ENCODE data around the gene GRAPL.
"Not testable (repeated sequence)": the region's sequence is repeated elsewhere in the genome, so short reads cannot be mapped to it uniquely, and the experiment has no call there.

The GRAPL gene

DNA sequence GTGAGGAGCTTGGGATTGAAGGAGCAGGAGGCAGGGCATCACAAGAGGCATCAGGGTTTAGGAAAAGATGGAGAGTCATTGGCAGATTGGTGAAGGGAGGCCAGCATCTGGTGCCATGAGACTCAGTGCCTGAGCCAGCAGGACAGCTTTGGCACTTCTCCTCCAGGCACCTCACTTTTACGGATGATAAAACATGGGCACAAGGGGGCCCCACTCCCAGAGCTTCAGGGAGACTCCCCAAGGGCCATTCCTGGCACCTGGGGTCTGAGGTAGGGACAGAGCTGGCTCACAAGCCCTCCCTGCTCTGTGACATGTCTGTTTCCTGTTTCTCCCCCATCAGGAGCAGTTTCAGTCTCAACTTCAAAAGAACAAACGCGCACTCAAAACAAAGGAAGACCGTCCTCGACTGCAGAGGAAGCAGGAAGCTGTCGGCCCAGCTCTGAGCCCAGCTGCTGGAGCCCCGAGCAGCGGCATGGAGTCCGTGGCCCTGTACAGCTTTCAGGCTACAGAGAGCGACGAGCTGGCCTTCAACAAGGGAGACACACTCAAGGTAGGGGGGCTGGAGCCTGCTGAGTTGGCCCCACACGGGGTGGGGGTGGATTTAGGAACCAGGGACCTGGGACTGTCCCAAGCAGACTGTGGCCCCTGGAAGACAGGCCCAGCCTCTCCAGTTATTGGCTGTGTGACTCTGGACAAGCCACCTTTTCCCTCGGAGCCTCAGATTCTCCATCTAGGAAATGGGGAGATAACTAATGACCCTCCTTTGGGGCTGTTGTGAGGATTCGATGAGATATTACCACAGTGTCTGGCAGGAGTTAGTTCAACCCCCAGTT is at the start of gene GRAPL:
GRAPL (plus strand) TSS at position 442 of the 833 bp plus-strand sequence; CDS start at position 473, 31 bp downstream.
- not testable (repeated sequence) for H3K9me3 ChIP-seq (ENCODE audit: low read length); H2AFZ ChIP-seq (ENCODE audit: low read length); H3K27me3 ChIP-seq (ENCODE audit: insufficient read depth, low read length); H3K9me2 ChIP-seq (ENCODE audit: low read depth, low read length); H3K4me1 ChIP-seq (ENCODE audit: insufficient read depth, low read length, severe bottlenecking); H4K20me1 ChIP-seq (ENCODE audit: insufficient read depth, low read length); H3K36me3 ChIP-seq (ENCODE audit: insufficient read depth, low read length); H3F3A ChIP-seq (ENCODE audit: insufficient read depth, low read length); H3K9ac ChIP-seq (ENCODE audit: low read length); H3K79me2 ChIP-seq (ENCODE audit: insufficient read depth, low read length)
- peak within 1 kb of the TSS; percentile 55 for H3K4me3 ChIP-seq (ENCODE audit: low read depth, low read length, poor library complexity, severe bottlenecking)
- H3K4me2 ChIP-seq (ENCODE audit: low read length): 0 out of 2 replicates have a peak within 1 kb of the TSS, but pooled peaks have one; percentile 53
- H3K27ac ChIP-seq (ENCODE audit: low read depth, low read length, poor library complexity, severe bottlenecking): peak within 1 kb of the TSS; percentile 56

DNA sequence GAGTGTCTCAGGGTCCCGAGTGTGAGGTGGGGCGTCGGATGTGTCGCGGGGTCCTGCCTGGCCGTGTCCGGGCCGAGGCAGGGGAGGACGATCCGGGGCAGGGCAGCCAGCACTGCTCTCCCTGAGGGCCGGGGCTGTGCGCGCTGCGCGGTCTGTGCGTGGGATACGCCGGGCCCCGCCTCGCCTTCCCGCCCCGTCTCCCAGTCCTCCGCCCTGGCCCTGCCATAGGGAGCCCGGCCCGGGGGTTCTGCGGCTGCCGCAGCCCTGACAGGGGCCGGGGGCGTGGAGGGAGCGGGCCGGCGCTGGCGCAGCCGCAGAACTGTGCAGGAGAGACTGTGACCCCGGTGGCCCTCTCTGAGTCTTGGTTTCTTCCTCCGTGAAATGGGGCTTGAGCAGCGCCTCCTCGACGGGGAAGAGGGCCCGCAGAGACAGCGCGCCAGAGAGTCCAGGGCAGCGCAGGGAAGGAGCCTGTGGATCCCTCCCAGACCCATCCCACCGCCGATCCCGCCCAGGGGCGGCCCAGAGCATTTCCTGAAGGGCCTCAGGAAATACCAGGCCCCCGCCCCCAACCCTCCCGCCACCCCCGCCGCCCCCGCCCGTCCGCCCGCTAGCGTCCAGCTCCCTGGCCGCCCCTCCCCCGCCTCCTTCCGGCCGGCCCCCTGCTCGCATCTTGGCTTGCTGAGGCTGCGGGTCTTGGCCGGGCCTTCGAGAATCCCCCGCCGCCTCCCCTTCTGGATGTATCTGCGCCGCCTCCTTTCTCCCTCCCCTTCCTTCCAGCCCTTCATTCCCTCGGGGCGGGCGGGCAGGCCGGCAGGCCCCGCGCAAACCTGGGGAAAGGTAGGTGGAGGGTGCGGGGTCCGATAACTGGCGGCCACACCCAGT is 38.3 kb upstream of the GRAPL start:
- not testable (repeated sequence) for H3K27me3 ChIP-seq (ENCODE audit: insufficient read depth, low read length); H2AFZ ChIP-seq (ENCODE audit: low read length); H3K9me3 ChIP-seq (ENCODE audit: low read length); H3K27ac ChIP-seq (ENCODE audit: low read depth, low read length, poor library complexity, severe bottlenecking); H3K4me1 ChIP-seq (ENCODE audit: insufficient read depth, low read length, severe bottlenecking); H3K36me3 ChIP-seq (ENCODE audit: insufficient read depth, low read length); H3K9me2 ChIP-seq (ENCODE audit: low read depth, low read length); H3K4me2 ChIP-seq (ENCODE audit: low read length); H3F3A ChIP-seq (ENCODE audit: insufficient read depth, low read length); H3K79me2 ChIP-seq (ENCODE audit: insufficient read depth, low read length); H3K9ac ChIP-seq (ENCODE audit: low read length); H4K20me1 ChIP-seq (ENCODE audit: insufficient read depth, low read length); H3K4me3 ChIP-seq (ENCODE audit: low read depth, low read length, poor library complexity, severe bottlenecking)

DNA sequence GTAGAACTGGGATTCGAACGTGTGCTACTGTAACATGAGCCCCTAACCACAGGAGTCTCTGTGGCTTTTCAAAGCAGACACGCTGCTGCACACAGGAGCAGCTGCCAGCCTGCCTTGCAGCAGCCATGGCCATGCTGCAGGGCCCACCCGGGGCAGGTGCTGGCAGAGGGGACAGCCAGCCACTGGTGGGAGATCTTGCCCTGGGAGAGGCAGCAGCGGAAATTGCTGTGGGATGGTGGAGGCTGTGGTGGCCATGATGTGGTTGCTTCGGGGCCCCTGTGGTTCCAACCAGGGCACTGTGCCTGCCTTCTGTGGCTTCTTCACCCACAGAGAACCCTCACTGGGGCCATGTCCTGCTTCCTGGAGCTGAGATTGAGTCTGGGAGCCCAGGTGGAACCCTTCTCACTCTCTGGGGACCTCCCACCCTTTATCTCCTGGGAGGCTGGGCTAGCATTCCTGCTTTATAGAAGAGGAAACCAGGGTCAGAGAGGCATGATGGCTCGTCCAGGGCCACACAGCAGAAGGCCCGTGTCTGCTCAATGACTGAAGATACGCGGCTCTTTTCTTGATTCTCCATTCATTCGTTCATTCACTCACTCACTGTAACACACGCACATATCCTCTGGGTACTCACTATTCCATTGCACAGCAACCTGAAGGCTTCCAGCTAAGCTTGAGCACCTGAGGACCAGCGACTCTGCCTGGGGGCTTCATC is 37.2 kb upstream of the GRAPL start:
- H2AFZ ChIP-seq (ENCODE audit: low read length); H3K9me2 ChIP-seq (ENCODE audit: low read depth, low read length); H3K4me3 ChIP-seq (ENCODE audit: low read depth, low read length, poor library complexity, severe bottlenecking): not testable (repeated sequence)

DNA sequence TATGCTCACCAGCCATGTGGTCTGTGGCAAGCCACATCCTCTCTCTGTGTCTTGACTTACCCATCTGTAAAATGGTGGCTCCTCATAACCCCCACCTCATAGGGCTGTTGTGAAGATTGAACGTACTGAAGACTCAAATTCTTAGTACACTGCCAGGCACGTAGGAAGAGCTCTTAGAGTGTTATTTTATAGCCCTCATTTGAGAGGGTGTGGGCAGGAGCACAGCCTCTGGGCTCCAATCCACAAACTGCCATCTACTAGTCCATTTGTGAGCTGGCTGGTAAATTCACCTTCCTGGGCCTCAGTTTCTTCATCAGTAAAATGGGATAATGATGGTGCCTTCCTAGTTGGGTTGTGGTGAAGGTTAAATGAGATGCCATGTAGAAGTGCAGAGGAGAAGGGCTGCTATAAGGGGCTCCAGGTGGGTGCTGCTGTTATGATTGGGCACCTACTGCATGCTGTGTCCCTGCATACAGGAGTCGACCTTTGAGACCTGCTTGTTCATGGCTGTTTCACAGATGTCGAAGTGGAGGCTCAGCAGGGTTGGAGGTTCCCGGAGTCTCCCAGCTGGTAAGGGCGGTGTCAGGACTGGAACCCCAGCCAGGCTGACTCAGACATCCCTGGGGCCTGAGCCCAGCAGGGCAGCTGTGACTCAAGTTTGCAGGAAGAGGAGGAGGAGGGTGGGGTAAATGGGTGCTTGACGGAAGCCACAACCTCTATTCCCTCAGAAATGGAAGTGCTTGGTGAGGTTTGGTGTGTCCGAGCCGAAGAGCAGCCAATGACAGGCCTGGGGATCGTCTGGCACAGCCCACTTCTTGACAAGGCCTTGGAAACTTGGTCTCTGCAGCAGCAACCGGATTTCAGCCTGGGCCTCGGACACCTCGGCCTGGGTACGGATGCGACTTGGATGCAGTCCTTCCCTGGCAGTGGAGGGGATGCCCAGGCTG is 34.4 kb upstream of the GRAPL start:
- not testable (repeated sequence) for H4K20me1 ChIP-seq (ENCODE audit: insufficient read depth, low read length); H3K4me3 ChIP-seq (ENCODE audit: low read depth, low read length, poor library complexity, severe bottlenecking); H2AFZ ChIP-seq (ENCODE audit: low read length); H3K36me3 ChIP-seq (ENCODE audit: insufficient read depth, low read length); H3K79me2 ChIP-seq (ENCODE audit: insufficient read depth, low read length); H3K9me3 ChIP-seq (ENCODE audit: low read length); H3F3A ChIP-seq (ENCODE audit: insufficient read depth, low read length); H3K9me2 ChIP-seq (ENCODE audit: low read depth, low read length); H3K4me1 ChIP-seq (ENCODE audit: insufficient read depth, low read length, severe bottlenecking); H3K4me2 ChIP-seq (ENCODE audit: low read length); H3K9ac ChIP-seq (ENCODE audit: low read length); H3K27me3 ChIP-seq (ENCODE audit: insufficient read depth, low read length); H3K27ac ChIP-seq (ENCODE audit: low read depth, low read length, poor library complexity, severe bottlenecking)

More for the DNA sequence above, 37.2 kb upstream of the GRAPL start:
- H3K4me2 ChIP-seq (ENCODE audit: low read length); H3K27me3 ChIP-seq (ENCODE audit: insufficient read depth, low read length); H3K9ac ChIP-seq (ENCODE audit: low read length); H3K36me3 ChIP-seq (ENCODE audit: insufficient read depth, low read length); H3K27ac ChIP-seq (ENCODE audit: low read depth, low read length, poor library complexity, severe bottlenecking); H4K20me1 ChIP-seq (ENCODE audit: insufficient read depth, low read length); H3K4me1 ChIP-seq (ENCODE audit: insufficient read depth, low read length, severe bottlenecking); H3K9me3 ChIP-seq (ENCODE audit: low read length); H3K79me2 ChIP-seq (ENCODE audit: insufficient read depth, low read length); H3F3A ChIP-seq (ENCODE audit: insufficient read depth, low read length): not testable (repeated sequence)

DNA sequence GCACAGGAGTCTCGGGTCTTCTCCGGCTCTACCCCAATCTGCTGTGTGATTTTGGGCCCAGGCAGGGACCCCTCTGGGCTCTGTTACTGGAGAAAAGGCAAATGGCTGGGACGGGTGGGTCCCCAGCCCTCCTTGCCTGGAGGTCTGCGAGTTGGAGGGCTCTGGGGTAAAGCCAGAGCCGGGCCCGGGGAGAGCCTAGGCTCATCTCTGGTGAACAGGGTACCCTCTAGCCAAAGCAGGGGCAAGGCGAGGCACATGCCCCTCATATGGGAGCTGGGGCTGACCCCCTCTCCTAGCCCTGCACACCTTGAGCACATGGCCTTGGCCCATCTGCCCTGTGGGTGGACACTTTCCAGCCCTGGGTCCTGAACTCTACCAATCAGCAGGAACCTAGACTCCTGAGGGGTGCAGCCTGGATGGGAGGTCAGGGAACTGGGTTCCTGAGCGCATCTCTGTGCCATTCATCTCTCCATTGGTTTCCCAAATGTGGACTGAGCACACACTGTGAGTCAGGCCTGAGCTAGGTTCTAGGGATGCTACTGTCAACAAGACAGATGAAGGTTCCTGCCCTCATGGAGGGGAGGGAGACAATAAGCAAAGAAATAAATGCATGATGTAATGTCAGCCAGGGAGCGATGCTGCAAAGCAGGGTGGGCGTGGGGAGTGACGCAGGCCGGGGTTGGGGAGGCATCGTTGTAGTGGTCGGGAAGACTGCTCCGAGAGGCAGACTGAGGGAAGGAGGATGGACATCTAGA is 33.5 kb upstream of the GRAPL start:
- H3K27me3 ChIP-seq (ENCODE audit: insufficient read depth, low read length); H3K4me2 ChIP-seq (ENCODE audit: low read length); H2AFZ ChIP-seq (ENCODE audit: low read length); H4K20me1 ChIP-seq (ENCODE audit: insufficient read depth, low read length); H3K27ac ChIP-seq (ENCODE audit: low read depth, low read length, poor library complexity, severe bottlenecking); H3K9me3 ChIP-seq (ENCODE audit: low read length); H3K79me2 ChIP-seq (ENCODE audit: insufficient read depth, low read length); H3K4me1 ChIP-seq (ENCODE audit: insufficient read depth, low read length, severe bottlenecking); H3K9ac ChIP-seq (ENCODE audit: low read length); H3K4me3 ChIP-seq (ENCODE audit: low read depth, low read length, poor library complexity, severe bottlenecking); H3K36me3 ChIP-seq (ENCODE audit: insufficient read depth, low read length); H3F3A ChIP-seq (ENCODE audit: insufficient read depth, low read length); H3K9me2 ChIP-seq (ENCODE audit: low read depth, low read length): not testable (repeated sequence)

DNA sequence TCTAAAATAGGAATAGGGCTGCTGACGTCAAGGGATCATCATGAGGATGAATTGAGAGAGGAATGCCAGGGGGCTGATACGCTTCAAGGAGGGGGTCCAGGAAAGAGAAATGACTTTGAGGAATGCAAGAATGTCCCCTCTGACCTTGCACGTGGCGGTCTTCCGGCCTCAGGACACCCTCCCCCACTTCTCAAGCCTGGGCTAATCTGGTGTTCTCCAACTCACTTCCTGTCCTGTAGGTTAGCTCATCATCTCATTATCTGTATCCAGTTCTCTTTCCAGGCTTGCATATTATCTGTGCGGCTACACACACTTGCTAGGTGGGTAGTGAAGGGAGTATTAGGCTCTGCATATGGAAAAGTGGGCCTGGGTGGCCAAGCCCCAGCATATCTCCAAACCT is 18.9 kb upstream of the GRAPL start:
- not testable (repeated sequence) for H3K9ac ChIP-seq (ENCODE audit: low read length); H3K27ac ChIP-seq (ENCODE audit: low read depth, low read length, poor library complexity, severe bottlenecking); H3K79me2 ChIP-seq (ENCODE audit: insufficient read depth, low read length); H3K9me2 ChIP-seq (ENCODE audit: low read depth, low read length); H3F3A ChIP-seq (ENCODE audit: insufficient read depth, low read length); H3K9me3 ChIP-seq (ENCODE audit: low read length); H3K4me3 ChIP-seq (ENCODE audit: low read depth, low read length, poor library complexity, severe bottlenecking); H3K4me2 ChIP-seq (ENCODE audit: low read length); H4K20me1 ChIP-seq (ENCODE audit: insufficient read depth, low read length); H3K27me3 ChIP-seq (ENCODE audit: insufficient read depth, low read length); H3K36me3 ChIP-seq (ENCODE audit: insufficient read depth, low read length); H3K4me1 ChIP-seq (ENCODE audit: insufficient read depth, low read length, severe bottlenecking); H2AFZ ChIP-seq (ENCODE audit: low read length)

Data from OCI-LY1 (cell line).